ENCODE results near the gene PAQR8. TPM values are rescaled to one million over a fixed set of nuclear protein-coding genes. Genes with fewer than 3 reads are reported as not detected.

The PAQR8 gene
- total and polyA plus RNA-seq, 2 of the 13 experiments (the other 11 are each of a cell fraction or from before 2014, with no cell fraction given) = 37.7 to 50.7 TPM

DNA sequence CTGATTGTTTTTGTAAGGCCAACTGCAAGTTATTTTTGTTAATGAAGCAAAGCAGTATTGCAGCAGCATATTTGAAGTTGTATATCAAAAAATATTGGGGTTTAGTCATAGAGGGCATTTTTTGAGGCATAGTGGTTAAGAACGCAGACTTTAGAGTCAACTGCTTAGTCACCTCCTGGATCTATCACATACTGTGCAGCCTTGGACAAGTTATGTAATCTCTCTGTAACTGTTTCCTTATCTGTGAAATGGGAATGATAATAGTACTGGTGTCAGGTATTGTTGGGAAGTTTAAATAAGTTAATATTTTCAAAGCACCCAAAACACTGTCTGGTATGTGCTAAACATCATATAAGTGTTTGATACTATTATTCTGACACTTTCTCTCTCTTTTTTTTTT lies 31.0 kb downstream of the PAQR8 start:
- H4K20me1 ChIP-seq (ENCODE audit: insufficient read depth, low read length) = no peaks in the 10 kb centered on the region
- H3K27me3 ChIP-seq (ENCODE audit: control insufficient read depth in 1 of 2, insufficient read depth in 2 of 2, low read length in 2 of 2) = no peaks in the 10 kb centered on the region
- in situ Hi-C loops (cut with HindIII; ENCODE audit: extremely low pct_ligation_motif_present, low pct_unique_long_range_greater_than_20kb) (loop anchor here (10.0 kb wide), 1 partner anchor 228 kb away; no protein-coding TSS in a partner anchor), intact Hi-C loops (cut with micrococcal nuclease; ENCODE audit: unreplicated experiment) (no loop called here)
- no peak overlapping the region for H3K4me3 ChIP-seq (replicated peaks in 1 of 3; ENCODE audit: insufficient read depth in 1 of 3, low read depth in 2 of 3, low read length in 3 of 3)
- 93% methylated on average over 1 of the region's 1 CpG for WGBS (ENCODE audit: low lambda C conversion rate)
- FAIRE-seq = no peak
- peaks cover 78% of the 10 kb centered on the region for H3K4me1 ChIP-seq (ENCODE audit: insufficient read depth, low read length)
- no peak overlapping the region for H3K4me2 ChIP-seq (ENCODE audit: low read depth, low read length)
- DNase-seq (ENCODE audit: low spot score) = no peak
- CTCF ChIA-PET (ENCODE audit: low intra/inter-chr PET ratio, low total read pairs) = no interaction called here
- ATAC-seq = no peak
- H2AFZ ChIP-seq (ENCODE audit: low read length) = no peak overlapping the region
- POLR2A ChIA-PET = no interaction called here
- TF ChIP-seq, protein P1, sequence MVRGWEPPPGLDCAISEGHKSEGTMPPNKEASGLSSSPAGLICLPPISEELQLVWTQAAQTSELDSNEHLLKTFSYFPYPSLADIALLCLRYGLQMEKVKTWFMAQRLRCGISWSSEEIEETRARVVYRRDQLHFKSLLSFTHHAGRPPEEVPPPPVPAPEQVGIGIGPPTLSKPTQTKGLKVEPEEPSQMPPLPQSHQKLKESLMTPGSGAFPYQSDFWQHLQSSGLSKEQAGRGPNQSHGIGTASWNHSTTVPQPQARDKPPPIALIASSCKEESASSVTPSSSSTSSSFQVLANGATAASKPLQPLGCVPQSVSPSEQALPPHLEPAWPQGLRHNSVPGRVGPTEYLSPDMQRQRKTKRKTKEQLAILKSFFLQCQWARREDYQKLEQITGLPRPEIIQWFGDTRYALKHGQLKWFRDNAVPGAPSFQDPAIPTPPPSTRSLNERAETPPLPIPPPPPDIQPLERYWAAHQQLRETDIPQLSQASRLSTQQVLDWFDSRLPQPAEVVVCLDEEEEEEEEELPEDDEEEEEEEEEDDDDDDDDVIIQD (CRISPR knock-in tag; IDR thresholded peaks at IDR 0.05; ENCODE audit: low read depth) = no peak
- peak; percentile 76 for TF ChIP-seq ZNF629 (CRISPR knock-in tag; conservative IDR thresholded peaks at IDR 0.05)
- no TSS peak for BruUV-seq (replicated peaks)
- no peaks in the 10 kb centered on the region for H3K9me3 ChIP-seq (ENCODE audit: low read length)
- no peak overlapping the region for H3K27ac ChIP-seq (ENCODE audit: extremely low read length, insufficient read depth, low read length)
- H3K79me2 ChIP-seq (ENCODE audit: insufficient read depth, low read length) = peaks cover 23% of the 10 kb centered on the region
- no peaks in the 10 kb centered on the region; a peak in 1 of 5 replicates for H3K36me3 ChIP-seq (replicated peaks in 1 of 2; ENCODE audit: control insufficient read depth in 1 of 2, insufficient read depth in 2 of 2, low read length in 2 of 2)
- no peak overlapping the region for H3K9ac ChIP-seq (ENCODE audit: insufficient read depth, low read depth, low read length)

DNA sequence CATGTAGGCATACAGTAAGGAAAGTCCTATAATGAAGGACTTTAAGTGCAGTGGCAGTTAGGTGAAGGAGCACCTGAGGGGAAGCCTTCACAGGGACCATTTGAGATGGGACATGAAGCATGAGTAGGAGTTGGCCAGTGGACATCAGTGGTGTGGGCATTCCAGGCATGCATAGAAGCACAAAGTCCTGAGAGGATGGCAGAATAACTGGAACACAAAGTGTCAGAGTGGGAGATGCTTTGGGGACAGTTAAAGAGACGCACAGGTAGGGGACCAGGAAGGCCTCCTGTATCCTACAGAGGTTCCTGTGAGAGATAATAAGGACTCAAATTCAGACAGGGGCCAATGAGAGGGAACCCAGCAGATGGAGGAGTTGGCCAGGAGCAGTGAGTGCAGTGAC lies 31.8 kb downstream of the PAQR8 start:
- H3K9ac ChIP-seq (ENCODE audit: insufficient read depth, low read depth, low read length) = no peak overlapping the region
- H3K79me2 ChIP-seq (ENCODE audit: insufficient read depth, low read length) = peaks cover 23% of the 10 kb centered on the region
- no peaks in the 10 kb centered on the region for H3K9me3 ChIP-seq (ENCODE audit: low read length)
- TF ChIP-seq, protein P2, sequence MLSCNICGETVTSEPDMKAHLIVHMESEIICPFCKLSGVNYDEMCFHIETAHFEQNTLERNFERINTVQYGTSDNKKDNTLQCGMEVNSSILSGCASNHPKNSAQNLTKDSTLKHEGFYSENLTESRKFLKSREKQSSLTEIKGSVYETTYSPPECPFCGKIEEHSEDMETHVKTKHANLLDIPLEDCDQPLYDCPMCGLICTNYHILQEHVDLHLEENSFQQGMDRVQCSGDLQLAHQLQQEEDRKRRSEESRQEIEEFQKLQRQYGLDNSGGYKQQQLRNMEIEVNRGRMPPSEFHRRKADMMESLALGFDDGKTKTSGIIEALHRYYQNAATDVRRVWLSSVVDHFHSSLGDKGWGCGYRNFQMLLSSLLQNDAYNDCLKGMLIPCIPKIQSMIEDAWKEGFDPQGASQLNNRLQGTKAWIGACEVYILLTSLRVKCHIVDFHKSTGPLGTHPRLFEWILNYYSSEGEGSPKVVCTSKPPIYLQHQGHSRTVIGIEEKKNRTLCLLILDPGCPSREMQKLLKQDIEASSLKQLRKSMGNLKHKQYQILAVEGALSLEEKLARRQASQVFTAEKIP (CRISPR knock-in tag; IDR thresholded peaks at IDR 0.05; ENCODE audit: borderline replicate concordance) = no peak
- TF ChIP-seq TEAD3 (CRISPR knock-in tag; optimal IDR thresholded peaks at IDR 0.05; ENCODE audit: borderline replicate concordance) (peak; percentile 14), GABPA (IDR thresholded peaks at IDR 0.05; ENCODE audit: low read depth, low read length) (0 out of 2 replicates have a peak, but pooled peaks have one; percentile 22), GABPA (CRISPR knock-in tag; IDR thresholded peaks at IDR 0.05; ENCODE audit: low read depth) (no peak)
- TF ChIP-seq, protein P3, sequence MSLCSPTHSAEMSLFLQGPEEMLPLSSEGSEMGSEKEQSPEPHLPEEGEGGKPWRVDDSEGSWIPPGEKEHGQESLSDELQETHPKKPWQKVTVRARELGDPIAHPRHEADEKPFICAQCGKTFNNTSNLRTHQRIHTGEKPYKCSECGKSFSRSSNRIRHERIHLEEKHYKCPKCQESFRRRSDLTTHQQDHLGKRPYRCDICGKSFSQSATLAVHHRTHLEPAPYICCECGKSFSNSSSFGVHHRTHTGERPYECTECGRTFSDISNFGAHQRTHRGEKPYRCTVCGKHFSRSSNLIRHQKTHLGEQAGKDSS (CRISPR knock-in tag; IDR thresholded peaks at IDR 0.05; ENCODE audit: borderline replicate concordance, low read depth) = 0 out of 2 replicates have a peak, but pooled peaks have one; percentile 52
- POLR2A ChIA-PET = no interaction called here
- no peak for FAIRE-seq
- 95% methylated on average over 1 of the region's 1 CpG for WGBS (ENCODE audit: low lambda C conversion rate)
- no peaks in the 10 kb centered on the region; a peak in 1 of 5 replicates for H3K36me3 ChIP-seq (replicated peaks in 1 of 2; ENCODE audit: control insufficient read depth in 1 of 2, insufficient read depth in 2 of 2, low read length in 2 of 2)
- CTCF ChIA-PET (ENCODE audit: low intra/inter-chr PET ratio, low total read pairs) = no interaction called here
- in situ Hi-C loops (cut with HindIII; ENCODE audit: extremely low pct_ligation_motif_present, low pct_unique_long_range_greater_than_20kb) (loop anchor here (10.0 kb wide), 1 partner anchor 229 kb away; no protein-coding TSS in a partner anchor), intact Hi-C loops (cut with micrococcal nuclease; ENCODE audit: unreplicated experiment) (no loop called here)
- H3K4me2 ChIP-seq (ENCODE audit: low read depth, low read length) = no peak overlapping the region
- no peaks in the 10 kb centered on the region for H3K27me3 ChIP-seq (ENCODE audit: control insufficient read depth in 1 of 2, insufficient read depth in 2 of 2, low read length in 2 of 2)
- H3K4me1 ChIP-seq (ENCODE audit: insufficient read depth, low read length) = peaks cover 74% of the 10 kb centered on the region
- DNase-seq (ENCODE audit: low spot score) = no peak
- ATAC-seq = no peak
- no TSS peak for BruUV-seq (replicated peaks)
- no peak overlapping the region for H2AFZ ChIP-seq (ENCODE audit: low read length)
- H4K20me1 ChIP-seq (ENCODE audit: insufficient read depth, low read length) = no peaks in the 10 kb centered on the region
- no peak overlapping the region for H3K27ac ChIP-seq (ENCODE audit: extremely low read length, insufficient read depth, low read length)
- H3K4me3 ChIP-seq (replicated peaks in 1 of 3; ENCODE audit: insufficient read depth in 1 of 3, low read depth in 2 of 3, low read length in 3 of 3) = no peak overlapping the region
